Cardiac fibroblast (primary cell): ENCODE measurements around the gene FAM120B.

Experiments used
- DNase-seq, 2 donors: peaks; one replicate each; pipeline versions ENCODE4 v3.0.0 to v3.0.0-alpha.2; 2010; ENCODE audit warnings: low read depth in 2 of 2
- H3K4me3 ChIP-seq, 2 donors: replicated peaks in 1 of 2; 1 replicate in 1 of 2; 2 replicates in 1 of 2; pipeline ENCODE4 v1.5.1; 2011; ENCODE audit warnings: low read depth in 2 of 2, low read length in 2 of 2, mild to moderate bottlenecking in 2 of 2, moderate library complexity in 1 of 2
- TF ChIP-seq, protein P1 (sequence below): IDR thresholded peaks from one replicate; pipeline ENCODE4 v1.5.1; 2011; ENCODE audit warnings: low read depth, mild to moderate bottlenecking, low read length, inconsistent platforms

The FAM120B gene

DNA sequence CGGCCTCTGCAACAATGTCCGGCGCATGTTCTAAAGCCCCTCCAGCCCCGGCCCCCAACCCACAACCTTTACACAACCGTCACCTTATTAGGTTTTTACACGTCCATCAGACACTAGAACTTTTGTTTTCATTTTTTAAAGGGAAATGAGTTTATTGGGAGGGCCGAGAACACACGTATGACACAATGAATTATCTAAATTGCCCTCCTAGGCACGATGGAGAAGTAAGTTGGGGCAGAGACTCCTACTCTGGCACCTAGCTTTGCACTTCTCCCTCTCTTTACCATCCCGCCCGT lies 14.5 kb upstream of the FAM120B start:
- no peak for DNase-seq
- TF ChIP-seq, protein P1, sequence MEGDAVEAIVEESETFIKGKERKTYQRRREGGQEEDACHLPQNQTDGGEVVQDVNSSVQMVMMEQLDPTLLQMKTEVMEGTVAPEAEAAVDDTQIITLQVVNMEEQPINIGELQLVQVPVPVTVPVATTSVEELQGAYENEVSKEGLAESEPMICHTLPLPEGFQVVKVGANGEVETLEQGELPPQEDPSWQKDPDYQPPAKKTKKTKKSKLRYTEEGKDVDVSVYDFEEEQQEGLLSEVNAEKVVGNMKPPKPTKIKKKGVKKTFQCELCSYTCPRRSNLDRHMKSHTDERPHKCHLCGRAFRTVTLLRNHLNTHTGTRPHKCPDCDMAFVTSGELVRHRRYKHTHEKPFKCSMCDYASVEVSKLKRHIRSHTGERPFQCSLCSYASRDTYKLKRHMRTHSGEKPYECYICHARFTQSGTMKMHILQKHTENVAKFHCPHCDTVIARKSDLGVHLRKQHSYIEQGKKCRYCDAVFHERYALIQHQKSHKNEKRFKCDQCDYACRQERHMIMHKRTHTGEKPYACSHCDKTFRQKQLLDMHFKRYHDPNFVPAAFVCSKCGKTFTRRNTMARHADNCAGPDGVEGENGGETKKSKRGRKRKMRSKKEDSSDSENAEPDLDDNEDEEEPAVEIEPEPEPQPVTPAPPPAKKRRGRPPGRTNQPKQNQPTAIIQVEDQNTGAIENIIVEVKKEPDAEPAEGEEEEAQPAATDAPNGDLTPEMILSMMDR = no peak
- no peak overlapping the region for H3K4me3 ChIP-seq

DNA sequence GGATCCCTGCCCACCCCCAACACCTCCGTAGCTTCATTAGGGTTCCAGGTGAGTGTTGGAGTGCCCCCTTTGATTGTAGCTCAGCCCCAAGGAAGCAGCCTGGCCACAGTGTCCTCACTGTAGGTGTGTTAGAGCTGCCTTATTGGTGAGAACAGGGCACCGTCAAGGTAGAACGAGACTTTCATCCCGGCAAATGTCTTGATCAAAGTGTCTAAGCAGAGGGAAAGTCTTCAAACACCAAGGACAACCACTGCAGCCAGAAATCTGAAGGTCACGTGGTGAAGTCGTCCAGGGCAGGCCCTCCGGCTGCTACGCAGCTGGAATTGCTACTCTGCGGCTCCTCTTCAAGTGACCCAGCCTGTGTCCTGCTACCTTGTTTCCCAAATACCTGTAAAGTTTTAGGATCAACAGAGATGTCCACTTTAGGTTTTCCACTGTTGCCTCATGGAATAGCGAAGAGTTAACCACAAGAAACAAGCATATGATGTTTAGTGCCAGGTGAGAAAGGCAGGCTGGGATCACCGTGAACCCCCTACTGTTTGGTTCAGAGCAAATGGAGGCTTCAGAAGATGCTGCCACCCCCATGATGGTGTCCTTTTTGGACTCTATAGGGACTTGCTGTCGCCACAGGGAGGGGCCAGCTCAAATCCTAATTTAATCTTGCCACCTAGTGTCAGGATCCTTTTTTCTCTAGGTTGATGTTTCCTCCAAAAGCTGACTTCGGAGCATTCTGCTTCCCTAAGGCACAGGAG lies 14.0 kb upstream of the FAM120B start:
- no peak overlapping the region for H3K4me3 ChIP-seq
- DNase-seq = no peak
- TF ChIP-seq, protein P1 = peak; percentile 2

DNA sequence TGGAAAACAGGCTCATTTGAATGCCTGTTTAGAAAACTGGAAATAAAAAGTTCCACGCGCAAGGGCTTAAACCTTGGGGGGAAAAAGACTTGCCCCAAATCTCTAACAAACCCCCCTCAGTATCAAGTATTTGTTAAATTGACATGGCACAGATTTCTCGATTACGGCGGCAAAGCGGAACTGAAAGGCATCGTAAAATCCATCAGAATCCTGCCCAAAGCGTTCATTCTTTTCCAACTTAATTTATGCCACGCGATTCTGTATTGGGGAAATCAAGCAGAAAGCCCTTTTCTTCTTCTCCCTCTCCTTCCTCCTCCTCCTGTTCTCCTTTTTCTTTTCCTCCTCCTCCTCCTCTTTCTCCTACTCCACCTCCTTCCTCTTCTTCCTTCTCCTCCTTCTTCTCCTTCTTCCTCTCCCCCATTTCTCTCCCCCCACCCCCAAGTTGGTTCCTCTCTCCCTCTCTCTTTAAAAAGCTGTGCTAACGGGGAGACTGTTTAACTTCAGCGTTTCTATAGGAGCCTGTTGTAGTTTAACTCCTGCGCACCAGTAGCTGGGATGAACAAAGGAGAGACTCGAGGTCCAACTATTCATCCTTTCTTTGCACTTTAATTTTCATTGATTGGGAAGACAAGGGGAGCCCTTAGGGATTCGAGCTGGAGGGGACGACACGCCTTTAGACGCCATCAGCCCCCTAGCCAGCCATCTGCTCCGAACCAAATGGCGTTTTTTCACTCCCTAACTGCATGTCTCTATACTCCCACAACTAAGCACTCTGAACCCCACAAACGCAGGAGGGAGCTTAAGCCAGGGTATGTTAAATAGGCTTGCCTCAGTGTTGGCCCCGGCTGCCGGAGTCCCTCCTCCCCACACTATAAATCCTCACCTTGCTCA lies 13.0 kb upstream of the FAM120B start:
- no peak overlapping the region for H3K4me3 ChIP-seq
- TF ChIP-seq, protein P1 = no peak
- DNase-seq = no peak

DNA sequence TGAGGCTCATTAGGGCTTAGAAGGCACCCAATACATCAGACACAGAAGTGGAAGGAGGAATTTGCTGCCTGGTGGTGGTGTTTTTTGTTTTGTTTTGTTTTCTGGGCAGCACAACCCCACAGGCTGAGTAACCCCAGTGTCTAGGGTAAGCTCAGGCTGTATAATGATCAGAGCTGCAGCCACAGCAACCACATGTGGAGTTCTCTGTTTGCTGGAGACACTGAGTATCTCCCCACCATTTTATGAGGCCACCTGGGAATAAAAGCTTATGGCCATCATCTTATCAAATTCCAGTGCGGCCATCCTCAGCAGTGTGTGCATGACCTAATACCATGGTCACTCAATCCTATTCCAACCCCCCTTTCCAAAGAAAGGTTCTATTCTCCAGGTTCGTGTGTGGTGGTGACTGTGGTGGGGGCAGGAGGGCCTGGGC lies 12.2 kb upstream of the FAM120B start:
- no peak for DNase-seq
- H3K4me3 ChIP-seq = no peak overlapping the region
- TF ChIP-seq, protein P1 = no peak

DNA sequence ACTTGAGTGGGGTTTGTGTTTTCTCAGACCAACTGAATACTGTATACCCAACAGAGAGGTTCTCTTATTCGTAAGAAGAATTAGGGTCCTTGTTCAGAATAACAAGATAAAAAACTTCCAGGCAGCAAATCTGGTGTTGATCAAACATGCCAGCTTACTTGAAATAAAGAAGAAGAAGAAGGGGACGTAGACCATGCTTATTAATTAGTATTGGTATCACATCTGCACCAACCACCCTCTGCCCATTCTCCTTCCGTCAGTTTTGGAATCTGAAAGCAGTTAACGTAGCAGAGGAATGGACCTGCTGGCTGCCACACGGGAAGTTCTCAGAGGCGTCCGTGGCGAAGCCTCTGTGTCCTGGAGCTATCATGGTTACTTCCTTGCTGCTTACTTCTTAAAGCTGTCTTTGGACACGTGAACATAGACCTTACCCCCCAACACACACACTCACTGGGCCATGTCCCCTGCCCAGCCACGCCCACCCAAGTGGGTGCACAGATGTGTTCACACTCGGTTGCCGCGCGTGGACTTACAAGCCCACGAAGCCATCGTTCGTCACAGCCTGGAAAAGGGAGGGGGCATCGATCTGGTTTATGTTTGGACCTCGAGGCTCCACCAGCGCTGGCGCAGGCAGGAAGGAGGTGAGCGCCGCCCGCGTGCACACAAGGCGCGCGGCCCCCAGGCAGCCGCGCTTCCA lies 11.6 kb upstream of the FAM120B start:
- TF ChIP-seq, protein P1 = no peak
- no peak for DNase-seq
- H3K4me3 ChIP-seq = no peak overlapping the region

DNA sequence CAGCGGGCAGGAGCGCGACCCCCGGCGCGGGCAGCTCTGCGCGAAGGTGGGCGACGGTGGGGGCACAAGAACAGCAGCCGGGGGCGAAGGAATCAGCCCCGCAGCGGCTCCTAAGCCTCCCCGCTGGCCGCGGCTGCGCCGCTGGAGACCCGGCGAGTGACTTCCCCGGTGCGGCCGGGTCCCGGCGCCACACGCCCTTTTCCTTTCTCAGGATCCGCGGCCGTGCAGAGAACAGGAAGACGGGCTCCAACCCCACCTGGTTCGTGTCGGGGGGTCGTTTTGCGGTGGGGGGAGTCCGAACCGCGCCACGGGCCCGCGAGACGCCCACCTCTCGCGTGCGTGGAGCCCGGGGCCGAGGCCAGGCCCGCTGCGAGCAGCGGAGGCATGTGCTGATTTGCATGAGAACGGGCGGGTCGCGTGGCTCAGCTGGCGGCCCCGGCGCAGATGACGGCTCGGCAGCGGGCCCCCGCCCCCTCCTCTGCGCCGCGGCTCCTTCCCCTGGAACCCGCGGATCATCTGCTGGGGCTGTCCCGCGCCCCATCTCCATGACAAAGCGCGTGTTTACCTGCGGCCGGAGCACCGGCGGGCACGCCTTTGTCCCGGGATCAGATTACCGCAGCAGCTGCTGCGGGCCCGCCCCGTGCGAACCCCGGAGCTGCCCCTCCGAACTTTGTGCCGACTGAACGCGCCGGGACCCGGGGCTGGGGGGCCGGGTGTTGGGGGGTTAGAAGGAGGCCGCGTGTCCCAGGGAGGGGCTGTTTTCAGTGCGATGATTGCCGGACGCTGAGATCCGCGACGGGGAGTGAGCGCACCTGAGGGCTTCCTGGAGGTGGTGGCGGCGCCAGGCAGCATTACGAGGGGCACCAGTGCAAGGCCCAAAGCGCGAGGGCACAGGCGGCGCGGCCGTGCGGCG lies 10.8 kb upstream of the FAM120B start:
- TF ChIP-seq, protein P1 = no peak
- DNase-seq = no peak
- peak overlapping the region; percentile 23 to 47 for H3K4me3 ChIP-seq
